ENCODE data around the gene FAM3D.

DNA sequence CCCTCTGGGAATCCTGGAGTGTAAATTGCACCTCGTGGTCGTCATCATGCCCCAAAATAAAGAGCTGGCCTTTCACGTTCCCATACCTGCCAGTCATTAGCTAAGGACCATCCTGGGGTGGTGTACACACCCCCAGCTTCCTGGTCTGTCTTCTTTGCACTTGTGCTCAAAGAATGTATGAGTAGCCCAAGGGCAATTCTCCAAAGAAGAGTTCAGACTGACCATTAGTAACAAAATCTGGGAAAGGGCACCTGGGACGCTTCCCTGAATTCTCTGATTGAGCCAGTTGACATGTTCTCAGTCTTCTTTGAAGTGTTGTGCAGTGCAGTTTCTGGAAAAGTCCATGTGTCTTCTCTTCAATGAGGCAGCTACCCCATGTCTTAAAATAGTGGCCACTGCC lies 34.8 kb downstream of the FAM3D start:
- TF ChIP-seq SPI1 (IDR thresholded peaks at IDR 0.05; ENCODE audit: borderline replicate concordance, low read depth) (no peak), POLR2AphosphoS5 (IDR thresholded peaks at IDR 0.05; ENCODE audit: low read depth) (no peak)
- TF ChIP-seq, protein P1, sequence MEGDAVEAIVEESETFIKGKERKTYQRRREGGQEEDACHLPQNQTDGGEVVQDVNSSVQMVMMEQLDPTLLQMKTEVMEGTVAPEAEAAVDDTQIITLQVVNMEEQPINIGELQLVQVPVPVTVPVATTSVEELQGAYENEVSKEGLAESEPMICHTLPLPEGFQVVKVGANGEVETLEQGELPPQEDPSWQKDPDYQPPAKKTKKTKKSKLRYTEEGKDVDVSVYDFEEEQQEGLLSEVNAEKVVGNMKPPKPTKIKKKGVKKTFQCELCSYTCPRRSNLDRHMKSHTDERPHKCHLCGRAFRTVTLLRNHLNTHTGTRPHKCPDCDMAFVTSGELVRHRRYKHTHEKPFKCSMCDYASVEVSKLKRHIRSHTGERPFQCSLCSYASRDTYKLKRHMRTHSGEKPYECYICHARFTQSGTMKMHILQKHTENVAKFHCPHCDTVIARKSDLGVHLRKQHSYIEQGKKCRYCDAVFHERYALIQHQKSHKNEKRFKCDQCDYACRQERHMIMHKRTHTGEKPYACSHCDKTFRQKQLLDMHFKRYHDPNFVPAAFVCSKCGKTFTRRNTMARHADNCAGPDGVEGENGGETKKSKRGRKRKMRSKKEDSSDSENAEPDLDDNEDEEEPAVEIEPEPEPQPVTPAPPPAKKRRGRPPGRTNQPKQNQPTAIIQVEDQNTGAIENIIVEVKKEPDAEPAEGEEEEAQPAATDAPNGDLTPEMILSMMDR (IDR thresholded peaks at IDR 0.05; ENCODE audit: insufficient read depth, low read length), result no peak

Data from HL-60 (cell line).